Measurements from ENCODE around the gene TBC1D32. TPM values are rescaled to one million over a fixed set of nuclear protein-coding genes. Genes with fewer than 3 reads are reported as not detected.
"Not testable (repeated sequence)": the region's sequence is repeated elsewhere in the genome, so short reads cannot be mapped to it uniquely, and the experiment has no call there.

The TBC1D32 gene
- total RNA-seq, 2 experiments from 2014 or later, result 6.3 to 8.9 TPM

GRCh38 chr6:121347484-121347883, 13.2 kb upstream of the TBC1D32 start:
- Mint-ChIP-seq H3K9me3 (no peaks in the 10 kb centered on the region), H3K27ac (no peak overlapping the region), H3K4me3 (no peak overlapping the region), H3K27me3 (peaks cover 19% of the 10 kb centered on the region), H3K36me3 (ENCODE audit: low read depth) (no peaks in the 10 kb centered on the region), H3K4me1 (no peaks in the 10 kb centered on the region)
- no peak for DNase-seq
- POLR2A ChIA-PET, result no interaction called here
- CTCF ChIA-PET, result no interaction called here

- peaks cover 4% of the 10 kb centered on the region for H3K27me3 Mint-ChIP-seq
- H3K9me3 Mint-ChIP-seq, result no peaks in the 10 kb centered on the region
- no peaks in the 10 kb centered on the region for H3K4me1 Mint-ChIP-seq
- H3K27ac Mint-ChIP-seq, result no peak overlapping the region
- CTCF ChIA-PET, result no interaction called here
- no peaks in the 10 kb centered on the region for H3K36me3 Mint-ChIP-seq (ENCODE audit: low read depth)
- no peak overlapping the region for H3K4me3 Mint-ChIP-seq
- no peak for DNase-seq
- POLR2A ChIA-PET, result no interaction called here
Measured at GRCh38 chr6:121344539-121344938, 10.3 kb upstream of the TBC1D32 start.

- no peak for DNase-seq
- no peak overlapping the region for H3K27ac Mint-ChIP-seq
- H3K4me3 Mint-ChIP-seq, result no peak overlapping the region
- ChIA-PET CTCF (no interaction called here), POLR2A (no interaction called here)
- H3K36me3 Mint-ChIP-seq (ENCODE audit: low read depth), result no peaks in the 10 kb centered on the region
- H3K27me3 Mint-ChIP-seq, result peaks cover 7% of the 10 kb centered on the region
- no peaks in the 10 kb centered on the region for H3K9me3 Mint-ChIP-seq
- peaks cover 8% of the 10 kb centered on the region for H3K4me1 Mint-ChIP-seq
Measured at GRCh38 chr6:121339639-121340226, 5.5 kb upstream of the TBC1D32 start.

DNA sequence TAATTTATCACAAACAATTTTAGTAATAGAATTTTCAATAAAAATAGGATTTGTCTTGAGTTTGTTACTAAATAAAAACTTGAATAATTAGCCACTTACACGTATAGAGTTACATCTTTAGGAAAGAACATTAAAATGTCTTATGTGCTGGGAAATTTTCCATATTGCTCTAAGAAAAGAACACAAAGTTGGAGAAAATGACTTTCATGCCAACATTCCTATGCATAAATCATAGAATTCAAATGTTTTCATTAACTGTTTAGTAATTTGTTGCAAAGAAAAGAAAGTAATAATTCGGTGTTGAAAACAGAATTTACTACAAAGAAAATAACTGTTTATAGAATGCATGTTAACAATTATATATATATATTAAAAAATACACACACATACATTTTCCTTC, 4.7 kb upstream of the TBC1D32 start:
- DNase-seq, result no peak
- peaks cover 7% of the 10 kb centered on the region for H3K27me3 Mint-ChIP-seq
- H3K4me3 Mint-ChIP-seq, result no peak overlapping the region
- ChIA-PET POLR2A (no interaction called here), CTCF (interaction anchor here (2.3 kb wide), 1 partner anchor 10 kb away, joined by 6 read pairs; no protein-coding TSS in a partner anchor)
- H3K27ac Mint-ChIP-seq, result no peak overlapping the region
- H3K9me3 Mint-ChIP-seq, result no peaks in the 10 kb centered on the region
- H3K4me1 Mint-ChIP-seq, result peaks cover 14% of the 10 kb centered on the region
- H3K36me3 Mint-ChIP-seq (ENCODE audit: low read depth), result peaks cover 2% of the 10 kb centered on the region

- H3K4me3 Mint-ChIP-seq, result no peak overlapping the region
- DNase-seq, result no peak
- no peaks in the 10 kb centered on the region for H3K9me3 Mint-ChIP-seq
- no peak overlapping the region for H3K27ac Mint-ChIP-seq
- ChIA-PET POLR2A (no interaction called here), CTCF (interaction anchor here (2.3 kb wide), 1 partner anchor 11 kb away, joined by 6 read pairs; no protein-coding TSS in a partner anchor)
- peaks cover 15% of the 10 kb centered on the region for H3K4me1 Mint-ChIP-seq
- H3K27me3 Mint-ChIP-seq, result peaks cover 4% of the 10 kb centered on the region
- H3K36me3 Mint-ChIP-seq (ENCODE audit: low read depth), result peaks cover 2% of the 10 kb centered on the region
Measured at GRCh38 chr6:121338366-121338765, 4.1 kb upstream of the TBC1D32 start.

GRCh38 chr6:121335087-121336008, 1.1 kb upstream of the TBC1D32 start:
- peak overlapping the region; percentile 98 for H3K27ac Mint-ChIP-seq
- DNase-seq, result no peak
- peaks cover 36% of the 10 kb centered on the region for H3K4me1 Mint-ChIP-seq
- CTCF ChIA-PET, result interaction anchor here (1.7 kb wide), 1 partner anchor 16 kb away, joined by 5 read pairs; no protein-coding TSS in a partner anchor
- peaks cover 2% of the 10 kb centered on the region for H3K36me3 Mint-ChIP-seq (ENCODE audit: low read depth)
- peak overlapping the region; percentile 95 for H3K4me3 Mint-ChIP-seq
- no peaks in the 10 kb centered on the region for H3K9me3 Mint-ChIP-seq
- H3K27me3 Mint-ChIP-seq, result peaks cover 3% of the 10 kb centered on the region
- POLR2A ChIA-PET, result interaction anchor here (1.0 to 1.8 kb wide), 5 partner anchors 9 to 1136 kb away, joined by 3 to 5 read pairs (median 4); partner anchors contain the start of gene SERINC1

DNA sequence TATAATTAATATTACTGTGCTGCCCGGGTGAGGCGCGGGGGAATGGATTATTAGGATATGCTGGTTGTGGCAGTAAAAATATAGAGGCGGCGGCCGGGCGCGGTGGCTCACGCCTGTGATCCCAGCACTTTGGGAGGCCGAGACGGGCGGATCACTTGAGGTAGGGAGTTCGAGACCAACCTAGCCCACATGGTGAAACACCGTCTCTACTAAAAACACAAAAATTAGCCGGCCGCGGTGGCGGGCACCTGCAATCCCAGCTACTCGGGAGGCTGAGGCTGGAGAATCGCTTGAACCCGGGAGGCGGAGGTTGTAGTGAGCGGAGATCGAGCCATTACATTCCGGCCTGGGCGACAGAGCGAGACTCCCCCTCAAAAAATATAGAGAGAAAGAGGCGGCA, 586 bp downstream of the TBC1D32 start:
- H3K9me3 Mint-ChIP-seq; H3K36me3 Mint-ChIP-seq (ENCODE audit: low read depth); H3K27ac Mint-ChIP-seq; H3K27me3 Mint-ChIP-seq; DNase-seq: not testable (repeated sequence)
- CTCF ChIA-PET, result interaction anchor here (1.7 kb wide), 1 partner anchor 15 kb away, joined by 5 read pairs; no protein-coding TSS in a partner anchor
- Mint-ChIP-seq H3K4me1 (peaks cover 36% of the 10 kb centered on the region), H3K4me3 (peak overlapping the region; percentile 95)
- POLR2A ChIA-PET, result interaction anchor here (0.9 to 1.8 kb wide), 3 partner anchors 15 to 1138 kb away, joined by 3 to 5 read pairs (median 5); partner anchors contain the start of gene SERINC1

DNA sequence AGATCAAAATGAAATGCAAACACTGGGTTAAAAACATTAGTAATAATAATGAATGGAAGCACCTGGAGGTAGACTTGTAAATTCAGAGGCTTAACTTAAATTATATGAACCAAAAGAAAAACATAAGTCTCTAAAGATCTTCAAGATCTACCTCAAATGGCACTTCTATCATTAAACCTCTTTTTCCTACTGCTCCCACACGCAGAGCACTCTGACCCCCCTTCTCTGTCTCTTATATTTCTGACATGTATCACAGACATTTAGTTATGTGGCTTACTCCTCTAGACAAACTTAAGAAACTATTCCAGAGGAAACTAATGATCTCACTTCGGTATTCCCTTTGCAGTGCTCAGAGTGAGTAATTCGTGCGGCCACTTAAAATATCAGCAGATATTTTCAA, 1.1 kb downstream of the TBC1D32 start:
- no peaks in the 10 kb centered on the region for H3K9me3 Mint-ChIP-seq
- DNase-seq, result no peak
- ChIA-PET CTCF (no interaction called here), POLR2A (no interaction called here)
- no peak overlapping the region for H3K27ac Mint-ChIP-seq
- H3K4me3 Mint-ChIP-seq, result peak overlapping the region; percentile 95
- peaks cover 36% of the 10 kb centered on the region for H3K4me1 Mint-ChIP-seq
- H3K27me3 Mint-ChIP-seq, result peaks cover 1% of the 10 kb centered on the region
- H3K36me3 Mint-ChIP-seq (ENCODE audit: low read depth), result peaks cover 2% of the 10 kb centered on the region

DNA sequence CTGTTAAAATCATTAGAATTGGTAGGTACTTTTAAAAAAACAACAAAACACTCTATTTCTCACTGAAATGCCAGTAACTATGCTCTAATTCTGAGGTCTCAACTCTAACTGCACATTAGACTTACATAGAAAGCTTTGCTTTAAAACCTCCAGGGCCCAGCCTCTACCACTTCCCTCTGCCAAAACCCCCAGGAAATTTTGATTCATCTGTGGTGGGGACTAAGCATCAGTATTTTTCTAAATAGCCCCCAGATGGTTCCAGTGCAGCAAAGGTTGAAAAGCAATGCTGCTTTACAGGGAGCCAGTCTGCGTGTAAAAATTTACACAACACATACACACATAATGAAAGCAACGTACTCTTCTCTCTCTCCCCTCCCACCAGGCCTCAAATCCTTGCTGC, 3.8 kb downstream of the TBC1D32 start:
- Mint-ChIP-seq H3K27ac (no peak overlapping the region), H3K9me3 (no peaks in the 10 kb centered on the region), H3K36me3 (ENCODE audit: low read depth) (peaks cover 2% of the 10 kb centered on the region), H3K4me3 (no peak overlapping the region), H3K4me1 (peaks cover 36% of the 10 kb centered on the region), H3K27me3 (no peaks in the 10 kb centered on the region)
- DNase-seq, result no peak
- POLR2A ChIA-PET, result no interaction called here
- CTCF ChIA-PET, result no interaction called here

DNA sequence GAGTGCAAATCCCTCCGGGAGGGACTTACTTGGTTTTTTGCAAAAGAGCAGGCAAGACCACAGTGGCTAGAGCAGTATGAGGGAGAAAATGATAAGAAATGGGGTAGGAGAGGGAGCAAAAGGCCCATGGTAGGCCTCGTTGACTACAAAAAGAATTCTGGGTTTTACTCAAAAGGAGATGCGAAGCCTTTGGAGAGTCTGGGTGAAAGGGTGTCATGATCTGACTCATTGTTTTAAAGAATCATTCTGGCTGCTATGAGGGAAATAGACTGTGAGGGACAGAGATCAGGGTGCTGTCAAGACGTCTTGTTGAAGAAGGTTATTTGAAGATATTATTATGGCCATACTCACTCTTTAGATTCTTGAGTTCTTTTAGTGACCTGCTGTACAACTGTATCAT, 13.0 kb downstream of the TBC1D32 start:
- H3K27me3 Mint-ChIP-seq, result no peaks in the 10 kb centered on the region
- H3K9me3 Mint-ChIP-seq, result no peaks in the 10 kb centered on the region
- peaks cover 3% of the 10 kb centered on the region for H3K36me3 Mint-ChIP-seq (ENCODE audit: low read depth)
- no peak overlapping the region for H3K4me3 Mint-ChIP-seq
- H3K4me1 Mint-ChIP-seq, result peaks cover 11% of the 10 kb centered on the region
- no peak for DNase-seq
- ChIA-PET POLR2A (no interaction called here), CTCF (no interaction called here)
- H3K27ac Mint-ChIP-seq, result no peak overlapping the region

DNA sequence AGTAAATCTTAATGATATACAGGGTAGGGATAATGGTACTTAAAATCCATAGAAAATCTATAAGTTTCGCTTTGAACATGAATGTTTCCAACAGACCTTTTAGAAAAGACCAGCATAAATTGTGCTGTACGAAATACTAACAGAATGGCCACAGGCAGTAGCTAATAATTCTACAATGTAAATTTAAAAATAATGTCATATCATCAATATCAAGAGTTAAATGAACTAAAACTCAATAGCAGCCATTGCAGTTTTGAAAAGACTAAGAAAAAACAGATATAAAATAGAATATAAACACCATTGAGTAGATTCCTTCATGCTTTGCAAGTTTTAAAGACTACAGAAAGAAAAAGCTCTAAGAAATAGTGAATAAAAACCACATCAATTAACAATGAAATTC, 14.7 kb downstream of the TBC1D32 start:
- Mint-ChIP-seq H3K4me3 (no peak overlapping the region), H3K27me3 (no peaks in the 10 kb centered on the region), H3K4me1 (peaks cover 11% of the 10 kb centered on the region), H3K36me3 (ENCODE audit: low read depth) (peaks cover 3% of the 10 kb centered on the region), H3K27ac (no peak overlapping the region), H3K9me3 (no peaks in the 10 kb centered on the region)
- POLR2A ChIA-PET, result interaction anchor here (1.3 kb wide), 1 partner anchor 15 kb away, joined by 3 read pairs; no protein-coding TSS in a partner anchor
- CTCF ChIA-PET, result interaction anchor here (1.0 to 1.5 kb wide), 4 partner anchors 10 to 86 kb away, joined by 3 to 5 read pairs (median 3); partner anchors contain the start of gene TBC1D32
- no peak for DNase-seq

- peaks cover 11% of the 10 kb centered on the region for H3K4me1 Mint-ChIP-seq
- no peaks in the 10 kb centered on the region for H3K9me3 Mint-ChIP-seq
- POLR2A ChIA-PET, result interaction anchor here (1.3 kb wide), 1 partner anchor 16 kb away, joined by 3 read pairs; no protein-coding TSS in a partner anchor
- H3K27me3 Mint-ChIP-seq, result no peaks in the 10 kb centered on the region
- DNase-seq, result no peak
- no peak overlapping the region for H3K4me3 Mint-ChIP-seq
- peaks cover 3% of the 10 kb centered on the region for H3K36me3 Mint-ChIP-seq (ENCODE audit: low read depth)
- CTCF ChIA-PET, result interaction anchor here (1.5 kb wide), 1 partner anchor 15 kb away, joined by 5 read pairs; the partner anchor contains the start of gene TBC1D32
- H3K27ac Mint-ChIP-seq, result no peak overlapping the region
Measured at GRCh38 chr6:121319112-121319553, 15.1 kb downstream of the TBC1D32 start.

DNA sequence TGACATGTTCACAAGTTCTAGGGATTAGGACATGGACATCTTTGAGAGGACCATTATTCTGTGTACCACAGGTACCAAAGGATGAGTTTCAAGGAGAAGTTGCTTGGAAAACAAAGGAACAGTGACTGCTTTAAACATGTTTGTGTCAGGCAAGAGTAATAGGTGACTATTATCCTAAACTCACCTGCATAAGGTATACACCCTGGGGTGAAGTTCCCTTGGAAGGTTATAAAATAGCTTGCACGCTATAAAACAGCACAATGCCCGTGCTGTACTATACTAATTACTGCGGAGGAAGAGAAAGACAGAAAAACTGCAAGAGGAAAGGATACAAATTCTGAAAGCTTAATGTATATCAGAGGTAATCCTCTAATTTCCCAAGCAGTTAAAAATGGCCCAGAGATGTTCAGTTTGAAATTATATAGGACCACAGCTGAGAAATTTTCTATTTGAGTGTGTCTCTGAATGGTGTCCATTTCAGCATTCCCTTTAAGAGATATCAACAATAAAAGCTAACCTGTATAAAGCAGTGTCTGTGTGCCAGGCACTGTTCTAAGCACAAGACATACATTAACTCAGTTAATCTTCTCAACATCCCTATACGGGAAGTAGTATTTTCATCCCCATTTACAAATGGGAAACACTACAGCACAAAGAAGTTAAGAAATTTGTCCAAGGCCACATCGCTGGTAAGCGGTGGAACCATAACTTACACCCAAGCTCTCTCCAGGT, 19.7 kb downstream of the TBC1D32 start:
- no peak for DNase-seq
- no peak overlapping the region for H3K27ac Mint-ChIP-seq
- ChIA-PET CTCF (no interaction called here), POLR2A (no interaction called here)
- peaks cover 7% of the 10 kb centered on the region for H3K36me3 Mint-ChIP-seq (ENCODE audit: low read depth)
- H3K27me3 Mint-ChIP-seq, result no peaks in the 10 kb centered on the region
- H3K9me3 Mint-ChIP-seq, result peaks cover 4% of the 10 kb centered on the region
- no peak overlapping the region for H3K4me3 Mint-ChIP-seq
- no peaks in the 10 kb centered on the region for H3K4me1 Mint-ChIP-seq
